Activated CD4-positive, alpha-beta T cell treated with anti-CD3 and anti-CD28 coated beads for 1 hour (primary cell): ENCODE measurements around the gene BCAT1.
"Not testable (repeated sequence)": the region's sequence is repeated elsewhere in the genome, so short reads cannot be mapped to it uniquely, and the experiment has no call there.

Experiments
- DNase-seq: peaks from one replicate; pipeline ENCODE4 v3.0.0-alpha.2; 2020

Gene BCAT1

GRCh38 chr12:24922090-24922489 lies 26.8 kb downstream of the BCAT1 start:
- DNase-seq: no peak

- no peak for DNase-seq
These were observed 27.5 kb downstream of the BCAT1 start for GRCh38 chr12:24921251-24922038.

- DNase-seq: no peak
These were observed 28.8 kb downstream of the BCAT1 start for GRCh38 chr12:24920141-24920540.

- DNase-seq: no peak
These were observed 29.4 kb downstream of the BCAT1 start for GRCh38 chr12:24919346-24920001.

- DNase-seq: no peak
These were observed 30.3 kb downstream of the BCAT1 start for GRCh38 chr12:24918596-24918995.

GRCh38 chr12:24915501-24915900 lies 33.4 kb downstream of the BCAT1 start:
- DNase-seq: no peak

- DNase-seq: no peak
These were observed 34.9 kb downstream of the BCAT1 start for GRCh38 chr12:24913953-24914352.

- no peak for DNase-seq
These were observed 35.8 kb downstream of the BCAT1 start for GRCh38 chr12:24913130-24913529.

GRCh38 chr12:24911271-24911791 lies 37.6 kb downstream of the BCAT1 start:
- DNase-seq: no peak

- not testable (repeated sequence) for DNase-seq
These were observed 38.7 kb downstream of the BCAT1 start for GRCh38 chr12:24910192-24910591.

- DNase-seq: no peak
These were observed 39.2 kb downstream of the BCAT1 start for GRCh38 chr12:24909667-24910066.

GRCh38 chr12:24907464-24907863 lies 41.4 kb downstream of the BCAT1 start:
- no peak for DNase-seq

- no peak for DNase-seq
These were observed 42.8 kb downstream of the BCAT1 start for GRCh38 chr12:24906141-24906540.

- no peak for DNase-seq
These were observed 43.5 kb downstream of the BCAT1 start for GRCh38 chr12:24905431-24905830.

GRCh38 chr12:24904871-24905270 lies 44.0 kb downstream of the BCAT1 start:
- no peak for DNase-seq

GRCh38 chr12:24903329-24904088 lies 45.4 kb downstream of the BCAT1 start:
- no peak for DNase-seq

GRCh38 chr12:24902511-24903328 lies 46.2 kb downstream of the BCAT1 start:
- no peak for DNase-seq

- DNase-seq: no peak
These were observed 47.1 kb downstream of the BCAT1 start for GRCh38 chr12:24901576-24902461.

GRCh38 chr12:24900196-24900595 lies 48.7 kb downstream of the BCAT1 start:
- no peak for DNase-seq

GRCh38 chr12:24899503-24900075 lies 49.3 kb downstream of the BCAT1 start:
- no peak for DNase-seq

- no peak for DNase-seq
These were observed 50.3 kb downstream of the BCAT1 start for GRCh38 chr12:24898606-24899005.
